H1 (cell line): ENCODE data around the gene TMEM14B. TPM values are rescaled to one million over a fixed set of nuclear protein-coding genes. Genes with fewer than 3 reads are reported as not detected.

ENCODE experiments used
- ATF2 ChIP-seq: IDR thresholded peaks from 2 replicates; pipeline ENCODE4 v1.6.1; 2012; ENCODE audit warnings: low read length, inconsistent platforms
- CHD7 ChIP-seq: fragments of 300-600 bp; sonication (generic); IDR thresholded peaks from 2 replicates; pipeline ENCODE4 v1.7.1; 2012; ENCODE audit warnings: low read length, moderate library complexity, mild to moderate bottlenecking, inconsistent platforms; ENCODE audit not compliant: insufficient replicate concordance
- JUN ChIP-seq: IDR thresholded peaks from 2 replicates; pipeline ENCODE4 v1.6.1; 2011; ENCODE audit warnings: low read depth, mild to moderate bottlenecking, improper control_type of control experiment, low read length
- RNF2 ChIP-seq: fragments of 200-900, 300-1000 bp; sonication (generic); IDR thresholded peaks from 2 replicates; pipeline ENCODE4 v1.7.1; 2016; ENCODE audit warnings: borderline replicate concordance, low read depth, mild to moderate bottlenecking, antibody characterized with exemption, low read length; ENCODE audit not compliant: poor library complexity, severe bottlenecking; ENCODE audit errors: missing control alignments
- polyA plus RNA-seq, 7 experiments: library from polyadenylated mRNA; depleted of rRNA in 3 of 7; stranded (reverse) in 5 of 7; unstranded in 2 of 7; fragments of >200 nt in 5 of 7; fragments of 200-250 nt in 2 of 7; gene quantifications; 1 replicate in 5 of 7; 2 replicates in 1 of 7; 4 replicates in 1 of 7; pipeline versions ENCODE4 v1.2.1 to v1.2.3, GENCODE V29; 2011 to 2013; ENCODE audit warnings: missing spikeins in 2 of 7, mixed read lengths in 2 of 7
- total RNA-seq: library from RNA; stranded (reverse); fragmentation: NEBNext Ultra II Directional; extraction: Animal tissue kit (Norgen Biotek cat#: 25700); gene quantifications from 2 replicates; pipeline ENCODE4 v1.2.1, GENCODE V29; 2021

Gene TMEM14B
- total and polyA plus RNA-seq, 2 of the 8 experiments (the other 6 are each of a cell fraction or from before 2014, with no cell fraction given) = 84.6 to 109 TPM

GRCh38 chr6:10745116-10745515 is 2.5 kb upstream of the TMEM14B start (continued):
- TF ChIP-seq CHD7 (no peak), ATF2 (no peak), RNF2 (no peak), JUN (no peak)
